Ecto neural progenitor cell (in vitro differentiated cells): ENCODE data around the gene RAI1.
"Not testable (repeated sequence)": the region's sequence is repeated elsewhere in the genome, so short reads cannot be mapped to it uniquely, and the experiment has no call there.

Source experiments
- DNase-seq: peaks from one replicate; pipeline ENCODE4 v3.0.0-alpha.2; 2018; ENCODE audit warnings: low spot score

The RAI1 gene

GRCh38 chr17:17798573-17799255 lies 117.5 kb downstream of the RAI1 start:
- no peak for DNase-seq

- DNase-seq: no peak
Measured at GRCh38 chr17:17800504-17801021, 119.3 kb downstream of the RAI1 start.

GRCh38 chr17:17801800-17802481 lies 120.7 kb downstream of the RAI1 start:
- no peak for DNase-seq

- DNase-seq: no peak
Measured at GRCh38 chr17:17804007-17804406, 122.7 kb downstream of the RAI1 start.

GRCh38 chr17:17805575-17805974 lies 124.3 kb downstream of the RAI1 start:
- DNase-seq: no peak

- no peak for DNase-seq
Measured at GRCh38 chr17:17806035-17806434, 124.8 kb downstream of the RAI1 start.

GRCh38 chr17:17806611-17807274 lies 125.5 kb downstream of the RAI1 start:
- no peak for DNase-seq

GRCh38 chr17:17807440-17807839 lies 126.2 kb downstream of the RAI1 start:
- no peak for DNase-seq

GRCh38 chr17:17808200-17808599 lies 126.9 kb downstream of the RAI1 start:
- DNase-seq: not testable (repeated sequence)

- no peak for DNase-seq
Measured at GRCh38 chr17:17808706-17809432, 127.6 kb downstream of the RAI1 start.

- DNase-seq: no peak
Measured at GRCh38 chr17:17809531-17810083, 128.3 kb downstream of the RAI1 start.

GRCh38 chr17:17810084-17810894 lies 129.0 kb downstream of the RAI1 start:
- DNase-seq: peak; percentile 91

GRCh38 chr17:17810895-17811248 lies 129.6 kb downstream of the RAI1 start:
- no peak for DNase-seq

GRCh38 chr17:17811381-17812210 lies 130.3 kb downstream of the RAI1 start:
- DNase-seq: no peak

- peak; percentile 95 for DNase-seq
Measured at GRCh38 chr17:17812211-17813054, 131.2 kb downstream of the RAI1 start.

- DNase-seq: no peak
Measured at GRCh38 chr17:17813055-17813724, 131.9 kb downstream of the RAI1 start.

GRCh38 chr17:17813725-17814095 lies 132.5 kb downstream of the RAI1 start:
- no peak for DNase-seq

GRCh38 chr17:17814162-17815061 lies 133.2 kb downstream of the RAI1 start:
- no peak for DNase-seq
